Non-pigmented ciliary epithelial cell (primary cell): ENCODE data around the gene PDE1C.

ENCODE experiments used
- DNase-seq: peaks from one replicate; pipeline ENCODE4 v3.0.0-alpha.2; 2010; ENCODE audit warnings: low read depth

Gene PDE1C

DNA sequence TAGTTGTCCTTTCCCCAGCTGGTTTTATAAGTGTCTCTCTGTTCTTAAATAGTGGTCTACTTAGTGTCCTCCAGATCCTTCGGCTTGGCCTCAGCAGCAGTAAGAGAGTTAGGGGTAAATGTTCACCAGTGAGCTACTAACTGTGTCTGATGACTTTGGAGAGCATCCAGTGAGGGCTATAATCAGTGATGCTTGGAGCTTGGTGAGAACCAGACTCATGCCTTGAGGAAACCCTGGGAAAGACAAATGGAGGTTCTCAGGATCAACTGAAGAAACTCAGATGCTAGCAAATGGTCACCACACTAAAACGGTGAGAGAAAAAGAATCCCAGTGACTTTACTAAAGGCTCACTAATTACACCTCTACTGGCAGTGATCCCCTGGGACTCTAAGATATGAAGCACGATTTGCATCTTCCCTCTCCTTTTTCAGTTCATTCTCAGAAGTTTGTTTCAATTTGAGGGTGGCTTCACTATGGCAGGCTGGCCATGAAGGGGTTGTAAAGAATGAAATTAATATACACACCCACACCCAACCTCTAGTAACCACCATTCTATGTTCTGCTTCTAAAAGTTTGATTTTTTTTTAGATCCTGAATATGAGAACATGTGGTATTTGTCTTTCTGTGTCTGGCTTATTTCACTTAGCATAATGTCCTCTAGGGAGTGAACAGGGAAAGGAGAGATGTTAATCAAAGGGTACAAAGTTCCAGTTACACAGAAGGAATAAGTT lies 177.9 kb downstream of the PDE1C start:
- DNase-seq = no peak

- DNase-seq = no peak
Observed at GRCh38 chr7:31890766-31891165, 179.4 kb downstream of the PDE1C start.

GRCh38 chr7:31890198-31890597 lies 180.0 kb downstream of the PDE1C start:
- no peak for DNase-seq

- no peak for DNase-seq
Observed at GRCh38 chr7:31887006-31887405, 183.2 kb downstream of the PDE1C start.

DNA sequence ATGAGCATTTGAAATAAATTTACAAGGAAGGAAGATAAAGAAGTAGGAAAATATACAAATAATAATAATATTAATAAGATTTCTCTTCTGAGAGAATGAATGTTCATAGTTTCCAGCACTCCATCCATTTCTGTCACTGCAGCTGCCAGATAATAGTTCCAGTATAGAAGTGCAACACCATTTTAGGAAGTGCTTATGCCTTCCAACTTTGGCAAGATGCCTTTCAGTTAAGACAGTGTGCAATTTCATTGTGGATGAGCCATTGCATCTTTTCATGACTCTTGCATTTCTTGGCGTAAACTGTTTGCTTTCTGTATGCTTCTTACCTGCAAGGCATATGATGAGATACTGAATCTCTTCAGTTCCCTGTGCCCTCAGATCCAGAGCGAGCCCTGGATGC lies 185.0 kb downstream of the PDE1C start:
- no peak for DNase-seq

DNA sequence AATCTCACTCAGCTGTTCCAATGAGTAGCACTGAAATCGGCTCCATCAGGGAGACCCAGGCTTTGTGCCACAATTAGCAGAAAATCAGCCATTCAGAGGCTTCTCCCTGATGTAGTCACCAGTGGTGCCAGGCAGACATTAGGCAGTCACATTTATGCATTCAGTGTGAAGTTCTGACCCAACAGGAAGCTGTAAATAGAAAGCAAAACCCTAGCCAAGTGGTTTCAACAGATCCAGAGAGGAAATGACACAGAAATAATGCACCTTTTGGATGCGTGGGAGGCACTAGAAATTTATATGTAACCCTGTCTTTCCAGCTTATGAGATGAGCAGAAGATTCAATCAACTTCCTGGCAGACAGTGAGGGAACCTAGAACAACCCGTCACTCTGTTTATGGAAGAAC lies 186.4 kb downstream of the PDE1C start:
- DNase-seq = no peak

GRCh38 chr7:31882187-31882586 lies 188.0 kb downstream of the PDE1C start:
- no peak for DNase-seq

GRCh38 chr7:31878875-31879274 lies 191.3 kb downstream of the PDE1C start:
- no peak for DNase-seq

DNA sequence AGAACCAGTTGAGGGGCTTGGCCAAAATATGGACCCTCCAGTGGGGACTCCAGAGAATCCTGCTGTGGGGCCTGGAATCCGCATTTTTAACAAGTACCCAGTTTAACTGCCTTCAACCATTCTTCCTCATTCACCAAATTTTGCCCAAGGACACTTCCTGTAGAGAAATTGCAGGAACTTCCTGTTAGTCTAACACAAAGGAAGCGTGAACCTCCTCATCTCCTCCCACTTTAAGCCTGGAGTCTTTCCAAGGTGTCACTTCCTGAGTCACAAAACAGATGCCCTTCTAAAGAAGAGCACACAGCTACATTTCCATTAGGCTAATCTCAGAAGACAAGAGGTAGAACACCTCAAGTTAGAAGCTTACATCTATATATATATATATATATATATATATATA lies 194.8 kb downstream of the PDE1C start:
- DNase-seq = no peak

- DNase-seq = no peak
Observed at GRCh38 chr7:31874631-31875386, 195.4 kb downstream of the PDE1C start.

GRCh38 chr7:31873816-31874597 lies 196.2 kb downstream of the PDE1C start:
- no peak for DNase-seq

- DNase-seq = no peak
Observed at GRCh38 chr7:31872545-31873370, 197.4 kb downstream of the PDE1C start.

GRCh38 chr7:31864646-31865045 lies 205.6 kb downstream of the PDE1C start:
- DNase-seq = no peak

GRCh38 chr7:31860925-31861324 lies 209.3 kb downstream of the PDE1C start:
- no peak for DNase-seq

DNA sequence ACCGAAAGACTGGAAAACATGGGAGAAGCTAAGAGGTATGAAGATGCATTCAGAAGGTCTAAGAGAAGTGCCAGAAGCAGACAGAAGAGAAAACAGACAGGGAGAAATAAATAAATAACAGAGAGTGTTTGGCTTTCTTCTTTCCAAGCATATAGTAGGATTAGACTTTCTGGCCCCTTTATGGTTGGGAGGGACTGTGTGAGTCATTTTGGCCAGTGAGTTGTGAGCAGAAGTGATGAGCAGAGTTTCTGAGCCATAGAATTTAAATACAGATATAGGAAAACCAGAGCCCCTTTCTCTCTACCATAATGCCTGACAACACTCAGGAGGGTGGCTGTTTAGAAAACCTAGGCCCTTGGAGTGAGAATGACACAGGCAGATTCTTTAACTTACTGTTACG lies 212.2 kb downstream of the PDE1C start:
- DNase-seq = no peak

- DNase-seq = no peak
Observed at GRCh38 chr7:31857172-31857571, 213.0 kb downstream of the PDE1C start.

- no peak for DNase-seq
Observed at GRCh38 chr7:31856337-31856736, 213.9 kb downstream of the PDE1C start.

DNA sequence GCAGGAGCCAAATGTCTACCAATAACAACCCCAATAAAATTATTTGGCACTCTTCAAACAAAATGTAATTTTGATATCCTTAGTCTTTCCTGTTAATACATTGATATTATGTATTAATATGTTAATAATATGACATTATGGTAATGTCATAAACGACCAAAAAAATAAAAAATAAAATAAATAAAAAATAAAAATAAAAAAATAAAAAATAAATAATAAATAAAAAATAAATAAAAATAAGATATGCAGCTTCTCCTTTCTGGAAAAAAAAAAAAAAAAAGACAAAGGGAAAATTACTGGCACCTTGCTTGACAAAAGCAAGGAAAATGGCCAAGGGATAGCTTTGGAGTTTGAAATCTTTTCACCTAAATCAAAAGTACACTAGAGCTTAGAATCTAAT lies 214.7 kb downstream of the PDE1C start:
- no peak for DNase-seq

GRCh38 chr7:31853380-31853779 lies 216.8 kb downstream of the PDE1C start:
- no peak for DNase-seq

GRCh38 chr7:31852462-31852861 lies 217.7 kb downstream of the PDE1C start:
- no peak for DNase-seq

GRCh38 chr7:31851119-31851518 lies 219.1 kb downstream of the PDE1C start:
- DNase-seq = no peak

- no peak for DNase-seq
Observed at GRCh38 chr7:31850601-31851000, 219.6 kb downstream of the PDE1C start.
